ENCODE measurements around the gene GIPR.

DNA sequence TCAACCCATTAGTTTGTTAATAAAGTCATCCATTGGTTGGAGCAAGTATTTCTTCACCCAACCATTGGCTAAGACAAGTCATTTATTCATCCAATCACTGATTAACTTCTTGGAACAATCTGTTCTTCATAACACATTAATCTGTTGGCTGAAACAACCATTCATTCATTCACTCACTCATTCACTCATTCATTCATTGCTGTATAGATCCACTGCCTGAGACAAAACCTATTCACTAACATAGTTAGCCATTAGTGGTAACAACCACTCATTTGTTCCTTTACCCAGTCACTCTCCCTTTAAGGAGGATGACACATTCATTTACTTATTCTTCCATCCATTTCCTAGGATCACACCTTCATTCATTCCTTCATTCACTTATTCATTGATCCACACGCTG lies 44.0 kb upstream of the GIPR start:
- TF ChIP-seq EP300 (IDR thresholded peaks at IDR 0.05) (no peak), POLR2A (IDR thresholded peaks at IDR 0.05) (no peak)
- TF ChIP-seq, protein P1, sequence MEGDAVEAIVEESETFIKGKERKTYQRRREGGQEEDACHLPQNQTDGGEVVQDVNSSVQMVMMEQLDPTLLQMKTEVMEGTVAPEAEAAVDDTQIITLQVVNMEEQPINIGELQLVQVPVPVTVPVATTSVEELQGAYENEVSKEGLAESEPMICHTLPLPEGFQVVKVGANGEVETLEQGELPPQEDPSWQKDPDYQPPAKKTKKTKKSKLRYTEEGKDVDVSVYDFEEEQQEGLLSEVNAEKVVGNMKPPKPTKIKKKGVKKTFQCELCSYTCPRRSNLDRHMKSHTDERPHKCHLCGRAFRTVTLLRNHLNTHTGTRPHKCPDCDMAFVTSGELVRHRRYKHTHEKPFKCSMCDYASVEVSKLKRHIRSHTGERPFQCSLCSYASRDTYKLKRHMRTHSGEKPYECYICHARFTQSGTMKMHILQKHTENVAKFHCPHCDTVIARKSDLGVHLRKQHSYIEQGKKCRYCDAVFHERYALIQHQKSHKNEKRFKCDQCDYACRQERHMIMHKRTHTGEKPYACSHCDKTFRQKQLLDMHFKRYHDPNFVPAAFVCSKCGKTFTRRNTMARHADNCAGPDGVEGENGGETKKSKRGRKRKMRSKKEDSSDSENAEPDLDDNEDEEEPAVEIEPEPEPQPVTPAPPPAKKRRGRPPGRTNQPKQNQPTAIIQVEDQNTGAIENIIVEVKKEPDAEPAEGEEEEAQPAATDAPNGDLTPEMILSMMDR (IDR thresholded peaks at IDR 0.05), result no peak

Measured in ovary (tissue), 3 donors.